H7 (cell line): Measurements from ENCODE around the gene KLHDC10. TPM values are rescaled to one million over a fixed set of nuclear protein-coding genes. Genes with fewer than 3 reads are reported as not detected.
A peak's percentile ranks its signal among the peaks of the same experiment; 100 is the strongest.
"Not testable (repeated sequence)": the region's sequence is repeated elsewhere in the genome, so short reads cannot be mapped to it uniquely, and the experiment has no call there.

Experiments
- DNase-seq: peaks from one replicate; pipeline ENCODE4 v3.0.0; 2012
- H3K27me3 ChIP-seq: 2 replicates; pipeline ENCODE4 v1.6.0; 2011; ENCODE audit warnings: mild to moderate bottlenecking, low read length; ENCODE audit not compliant: control insufficient read depth, insufficient read depth
- H3K36me3 ChIP-seq: replicated peaks from 2 replicates; pipeline ENCODE4 v1.5.1; 2011; ENCODE audit warnings: low read length; ENCODE audit not compliant: control insufficient read depth, insufficient read depth
- H3K4me3 ChIP-seq: 2 replicates; pipeline ENCODE4 v1.5.1; 2011; ENCODE audit warnings: low read depth, mild to moderate bottlenecking, control low read depth, low read length, moderate library complexity; ENCODE audit not compliant: insufficient read depth
- total RNA-seq: library from RNA; depleted of rRNA; stranded (reverse); fragments of >200 nt; shearing (Covaris generic); gene quantifications from 2 replicates; pipeline ENCODE4 v1.2.3, GENCODE V29; 2014

KLHDC10 gene
- total RNA-seq, 1 experiment from 2014 or later, result 13.9 TPM

- no peak for DNase-seq
- H3K36me3 ChIP-seq, result no peaks in the 10 kb centered on the region
- H3K4me3 ChIP-seq, result no peak overlapping the region
- peaks cover 11% of the 10 kb centered on the region for H3K27me3 ChIP-seq
Observed at GRCh38 chr7:130139193-130139960, 69.0 kb downstream of the KLHDC10 start.

DNA sequence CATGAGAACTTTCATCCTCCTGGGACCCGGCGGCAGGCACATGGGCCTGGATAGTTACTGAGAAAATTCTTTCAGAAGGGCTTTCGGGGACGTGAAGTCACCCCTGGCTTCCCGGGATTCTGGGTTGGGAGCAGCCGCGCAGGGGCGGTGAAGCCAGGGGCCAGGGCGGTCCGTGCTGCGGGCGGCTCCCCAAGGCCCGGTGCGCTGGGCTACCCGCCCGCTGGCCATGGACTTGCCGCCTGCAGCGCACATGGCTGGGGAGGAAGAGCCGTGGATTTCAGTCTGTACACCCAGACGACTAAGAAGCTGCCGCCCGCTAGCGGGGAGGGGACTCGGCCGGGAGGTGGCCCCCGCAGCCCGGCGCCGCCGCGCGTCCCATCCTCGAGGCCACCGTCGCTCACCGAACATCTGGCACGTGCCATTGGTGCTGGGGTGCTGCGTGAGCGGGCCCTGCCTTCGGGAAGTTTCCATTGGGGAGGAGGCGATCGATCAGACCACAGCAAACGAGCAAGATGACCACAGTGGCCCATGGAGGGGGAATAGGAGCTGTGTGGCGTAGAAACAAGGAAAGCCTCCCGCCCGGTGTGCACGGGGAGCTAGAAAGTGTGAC is 70.3 kb downstream of the KLHDC10 start:
- H3K4me3 ChIP-seq, result peak overlapping the region; percentile 64
- H3K27me3 ChIP-seq, result peaks cover 11% of the 10 kb centered on the region
- DNase-seq, result peak; percentile 82
- H3K36me3 ChIP-seq, result no peaks in the 10 kb centered on the region

DNA sequence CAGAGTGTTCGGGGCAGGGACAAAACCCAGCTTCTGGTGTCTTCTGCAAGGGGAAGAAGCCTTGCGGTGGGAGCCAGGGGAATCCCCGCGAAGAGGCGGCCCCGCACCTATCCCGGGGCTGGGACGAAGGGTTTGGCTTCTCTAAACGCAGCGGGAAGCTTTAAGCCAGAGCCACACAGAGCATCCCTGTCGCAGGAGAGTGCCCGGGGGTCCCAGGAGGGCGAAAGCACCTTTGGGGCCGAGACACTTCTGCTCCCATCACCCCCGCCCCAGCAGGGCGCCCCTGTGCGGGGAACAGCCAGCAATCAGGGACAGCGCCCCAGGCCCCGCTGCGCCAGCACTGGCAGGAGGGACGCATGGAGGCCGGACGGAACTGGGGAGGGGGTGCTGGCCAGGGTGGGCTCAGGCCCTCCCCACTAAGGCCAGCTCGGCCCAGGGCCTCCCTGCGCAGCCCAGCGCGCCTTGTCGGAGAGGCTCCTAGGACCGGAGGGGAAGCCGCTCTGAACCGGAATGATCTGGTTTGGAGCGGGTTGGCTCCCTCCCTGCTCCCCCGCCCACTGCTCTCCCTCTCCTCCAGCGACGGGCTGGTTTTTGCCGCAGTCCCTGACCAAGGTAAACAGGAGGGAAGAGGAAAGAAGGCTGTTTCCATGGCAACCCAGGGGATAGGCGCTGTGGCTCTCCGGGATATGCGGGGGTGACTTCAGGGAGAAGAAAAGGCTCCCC is 71.0 kb downstream of the KLHDC10 start:
- H3K27me3 ChIP-seq, result peaks cover 11% of the 10 kb centered on the region
- H3K4me3 ChIP-seq, result peak overlapping the region; percentile 64
- no peaks in the 10 kb centered on the region for H3K36me3 ChIP-seq

GRCh38 chr7:130141884-130142653 is 71.7 kb downstream of the KLHDC10 start:
- no peaks in the 10 kb centered on the region for H3K36me3 ChIP-seq
- peak overlapping the region; percentile 64 for H3K4me3 ChIP-seq
- H3K27me3 ChIP-seq, result peaks cover 11% of the 10 kb centered on the region
- DNase-seq, result peak; percentile 57

More for the DNA sequence above, 71.0 kb downstream of the KLHDC10 start:
- DNase-seq, result peak; percentile 95

DNA sequence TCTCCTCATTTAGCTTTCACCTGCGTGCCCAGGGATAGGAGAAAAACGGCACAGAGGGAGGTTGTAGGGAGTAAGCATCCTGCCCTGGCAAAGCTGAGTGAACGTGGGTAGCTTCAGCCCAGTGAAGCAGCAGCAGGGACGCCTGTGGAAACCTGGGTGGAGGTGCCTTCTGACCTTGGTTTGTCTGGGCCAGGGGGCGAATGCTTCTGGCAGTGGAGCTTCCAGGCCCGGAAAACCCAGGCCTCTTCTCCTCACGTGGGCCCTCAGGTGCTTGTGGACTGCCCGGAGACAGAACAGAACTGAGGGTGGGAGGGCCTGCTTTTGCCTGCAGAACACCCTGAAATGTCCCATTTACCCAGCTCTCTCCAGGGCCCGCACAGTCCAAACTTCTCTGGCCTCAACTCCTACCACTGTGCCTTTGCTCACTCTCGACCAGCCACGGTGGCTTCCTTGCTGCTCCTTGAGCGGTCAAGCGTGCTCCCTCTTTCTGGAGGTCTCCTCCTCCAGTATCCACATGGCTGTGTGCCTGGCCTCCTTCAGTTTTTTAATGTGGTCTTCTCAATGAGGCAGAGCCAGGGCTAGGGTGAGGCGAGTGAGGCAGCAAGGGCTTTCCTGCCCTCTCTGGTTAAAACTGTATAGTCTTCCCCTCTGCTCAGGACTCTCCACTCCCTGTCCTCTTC is 72.5 kb downstream of the KLHDC10 start:
- H3K4me3 ChIP-seq, result no peak overlapping the region
- no peak for DNase-seq
- H3K36me3 ChIP-seq, result no peaks in the 10 kb centered on the region
- peaks cover 11% of the 10 kb centered on the region for H3K27me3 ChIP-seq

DNA sequence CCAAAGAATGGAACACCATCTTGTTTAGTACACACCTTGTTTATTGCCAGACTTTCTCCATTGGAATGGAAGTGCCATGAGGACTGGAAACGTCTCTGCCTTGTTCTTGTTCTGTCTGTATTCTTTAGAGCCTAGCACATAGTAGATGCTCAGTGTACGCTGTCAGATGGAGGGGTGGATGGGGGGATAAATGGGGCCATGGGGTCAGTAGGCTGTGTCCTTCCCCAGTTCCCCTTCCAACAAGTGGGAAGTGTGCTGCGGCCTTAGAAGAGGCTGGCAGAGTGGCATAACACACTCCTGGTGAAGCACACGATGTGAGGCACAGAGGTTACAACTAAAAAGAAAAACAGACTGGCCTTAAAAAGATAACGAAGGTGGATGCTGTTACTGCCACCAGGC is 73.0 kb downstream of the KLHDC10 start:
- peaks cover 11% of the 10 kb centered on the region for H3K27me3 ChIP-seq
- no peak overlapping the region for H3K4me3 ChIP-seq
- no peak for DNase-seq
- H3K36me3 ChIP-seq, result no peaks in the 10 kb centered on the region

- no peak for DNase-seq
- Histone ChIP-seq H3K4me3 (no peak overlapping the region), H3K27me3 (peaks cover 11% of the 10 kb centered on the region), H3K36me3 (no peaks in the 10 kb centered on the region)
Observed at GRCh38 chr7:130143986-130144311, 73.6 kb downstream of the KLHDC10 start.

- Histone ChIP-seq H3K27me3 (peaks cover 11% of the 10 kb centered on the region), H3K4me3 (no peak overlapping the region)
- DNase-seq, result peak; percentile 23
Observed at GRCh38 chr7:130144312-130145171, 74.2 kb downstream of the KLHDC10 start.

DNA sequence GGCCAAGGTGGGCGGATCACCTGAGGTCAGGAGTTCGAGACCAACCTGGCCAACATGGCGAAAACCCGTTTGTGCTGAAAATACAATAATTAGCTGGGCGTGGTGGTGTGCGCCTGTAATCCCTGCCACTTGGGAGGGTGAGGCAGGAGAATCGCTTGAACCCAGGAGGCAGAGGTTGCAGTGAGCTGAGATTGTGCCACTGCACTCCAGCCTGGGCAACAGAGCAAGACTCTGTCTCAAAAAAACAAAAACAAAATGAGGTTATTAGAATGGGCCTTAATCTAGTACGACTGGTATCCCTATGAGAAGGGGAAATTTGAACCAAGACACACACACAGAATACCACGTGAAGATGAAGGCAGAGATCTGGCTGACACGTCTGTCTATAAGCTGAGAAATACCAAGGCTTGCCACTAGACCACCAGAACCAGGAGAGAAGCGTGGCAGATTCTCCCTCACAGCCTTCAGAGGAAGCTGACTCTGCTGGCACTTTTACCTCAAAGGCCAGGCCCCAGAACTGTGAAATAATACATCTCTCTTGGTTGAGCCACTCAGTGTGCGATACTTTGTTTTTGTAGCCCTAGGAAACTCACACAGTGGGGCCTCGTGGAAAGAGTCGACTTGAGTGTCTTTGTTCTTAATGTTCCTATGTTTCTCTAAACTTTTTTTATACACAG is 75.2 kb downstream of the KLHDC10 start:
- Histone ChIP-seq H3K27me3 (peaks cover 7% of the 10 kb centered on the region), H3K36me3 (no peaks in the 10 kb centered on the region), H3K4me3 (no peak overlapping the region)
- no peak for DNase-seq

More at GRCh38 chr7:130144312-130145171, 74.2 kb downstream of the KLHDC10 start:
- no peaks in the 10 kb centered on the region for H3K36me3 ChIP-seq

GRCh38 chr7:130146142-130146541 is 75.8 kb downstream of the KLHDC10 start:
- not testable (repeated sequence) for H3K4me3 ChIP-seq, DNase-seq, H3K36me3 ChIP-seq, H3K27me3 ChIP-seq

DNA sequence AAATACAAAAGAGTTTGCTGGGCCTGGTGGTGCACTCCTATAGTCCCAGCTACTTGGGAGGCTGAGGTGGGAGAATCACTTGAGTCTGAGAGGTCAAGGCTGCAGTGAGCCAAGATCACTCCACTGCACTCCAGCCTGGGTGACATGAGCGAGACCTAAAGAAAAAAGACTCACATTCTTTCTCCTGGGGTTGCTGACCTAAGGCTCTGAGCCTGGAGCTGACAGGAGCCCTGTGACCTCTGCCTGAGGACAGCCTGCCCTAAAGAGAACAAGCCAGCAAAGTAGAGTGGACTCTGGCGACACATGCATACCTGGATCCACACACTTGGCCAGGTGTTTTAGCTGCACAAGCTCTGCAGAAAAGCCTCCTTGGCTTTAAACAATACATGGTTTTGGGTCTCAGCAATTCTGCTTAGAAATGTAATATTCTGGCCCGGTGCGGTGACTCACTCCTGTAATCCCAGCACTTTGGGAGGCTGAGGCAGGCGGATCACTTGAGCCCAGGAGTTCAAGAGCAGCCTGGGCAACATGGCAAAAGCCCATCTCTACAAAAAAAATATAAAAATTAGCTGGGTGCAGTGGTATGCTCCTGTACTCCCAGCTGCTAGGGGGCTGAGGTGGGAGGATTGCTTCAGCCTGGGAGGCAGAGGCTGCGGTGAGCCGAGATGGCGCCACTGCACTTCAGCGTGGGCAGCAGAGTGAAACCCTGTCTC is 76.5 kb downstream of the KLHDC10 start:
- no peaks in the 10 kb centered on the region for H3K36me3 ChIP-seq
- no peak overlapping the region for H3K4me3 ChIP-seq
- DNase-seq, result no peak
- no peaks in the 10 kb centered on the region for H3K27me3 ChIP-seq

DNA sequence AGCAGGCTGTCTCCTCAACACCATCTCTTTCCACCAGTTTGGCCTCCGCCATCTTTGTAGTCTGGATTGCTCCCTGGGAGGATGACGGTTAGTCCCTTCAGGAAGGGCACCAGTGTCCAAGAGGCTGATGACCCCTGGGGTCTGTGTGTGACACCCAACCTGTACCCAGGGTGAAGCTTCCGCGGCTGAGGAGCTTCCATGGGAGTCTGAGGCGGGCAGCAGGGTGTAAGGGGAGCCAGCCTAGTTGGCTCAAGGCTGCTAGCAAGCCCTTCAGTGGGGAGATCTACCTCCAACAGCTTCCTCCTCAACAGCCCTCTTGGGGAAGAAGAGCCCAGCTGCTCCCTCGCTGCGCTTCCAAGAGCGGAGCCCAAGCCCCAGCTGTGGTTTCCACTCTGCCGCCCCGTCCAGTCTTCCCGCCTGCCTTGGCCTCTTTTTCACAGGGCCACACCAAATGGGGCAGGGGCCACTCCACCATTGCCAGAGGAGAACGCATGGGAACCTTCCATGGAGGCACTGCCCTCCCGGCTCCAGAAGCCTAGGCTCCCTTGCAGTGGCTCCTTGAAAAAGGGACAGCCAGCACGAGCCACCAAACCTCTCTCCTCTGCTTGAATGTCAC is 77.5 kb downstream of the KLHDC10 start:
- Histone ChIP-seq H3K27me3 (no peaks in the 10 kb centered on the region), H3K36me3 (no peaks in the 10 kb centered on the region), H3K4me3 (no peak overlapping the region)
- no peak for DNase-seq
